OCI-LY1 (cell line): ENCODE data around the gene SH3BGRL2.
"Not testable (repeated sequence)": the region's sequence is repeated elsewhere in the genome, so short reads cannot be mapped to it uniquely, and the experiment has no call there.

ENCODE experiments used
- H2AFZ ChIP-seq: fragments of 200-600 bp; sonication (generic), shearing (Covaris generic); 2 replicates; pipeline ENCODE4 v1.6.0; 2014; ENCODE audit warnings: antibody characterized with exemption, mild to moderate bottlenecking, low read length
- H3F3A ChIP-seq: fragments of 200-600 bp; sonication (generic), shearing (Covaris generic); 2 replicates; pipeline ENCODE4 v1.6.0; 2014; ENCODE audit warnings: mild to moderate bottlenecking, antibody characterized with exemption, low read length, moderate library complexity; ENCODE audit not compliant: insufficient read depth
- H3K27ac ChIP-seq: fragments of 200-600 bp; sonication (generic); 2 replicates; pipeline ENCODE4 v1.5.1; 2014; ENCODE audit warnings: low read length, mixed run types, mild to moderate bottlenecking, low read depth; ENCODE audit not compliant: poor library complexity, severe bottlenecking
- H3K27me3 ChIP-seq: fragments of 200-600 bp; sonication (generic); 2 replicates; pipeline ENCODE4 v1.6.0; 2014; ENCODE audit warnings: antibody characterized with exemption, mild to moderate bottlenecking, low read length, moderate library complexity; ENCODE audit not compliant: insufficient read depth
- H3K36me3 ChIP-seq: fragments of 200-600 bp; sonication (generic); 2 replicates; pipeline ENCODE4 v1.6.1; 2014; ENCODE audit warnings: mild to moderate bottlenecking, antibody characterized with exemption, low read length, moderate library complexity, mixed read lengths; ENCODE audit not compliant: insufficient read depth
- H3K4me1 ChIP-seq: fragments of 200-600 bp; sonication (generic); 2 replicates; pipeline ENCODE4 v1.5.1; 2014; ENCODE audit warnings: mild to moderate bottlenecking, low read length, moderate library complexity; ENCODE audit not compliant: insufficient read depth, severe bottlenecking
- H3K4me2 ChIP-seq: fragments of 200-600 bp; sonication (generic), shearing (Covaris generic); 2 replicates; pipeline ENCODE4 v1.6.1; 2014; ENCODE audit warnings: low read length
- H3K4me3 ChIP-seq: fragments of 200-600 bp; sonication (generic); 2 replicates; pipeline ENCODE4 v1.5.1; 2014; ENCODE audit warnings: low read length, low read depth, mild to moderate bottlenecking, mixed read lengths; ENCODE audit not compliant: poor library complexity, severe bottlenecking
- H3K79me2 ChIP-seq: fragments of 200-600 bp; shearing (Covaris generic); 2 replicates; pipeline ENCODE4 v1.6.1; 2016; ENCODE audit warnings: mixed run types, low read length, mixed read lengths; ENCODE audit not compliant: insufficient read depth
- H3K9ac ChIP-seq: fragments of 200-600 bp; sonication (generic), shearing (Covaris generic); 2 replicates; pipeline ENCODE4 v1.6.1; 2014; ENCODE audit warnings: mild to moderate bottlenecking, low read length, mixed read lengths
- H3K9me2 ChIP-seq: fragments of 200-600 bp; sonication (generic), shearing (Covaris generic); 2 replicates; pipeline ENCODE4 v1.6.1; 2014; ENCODE audit warnings: low read depth, mild to moderate bottlenecking, low read length, mixed read lengths
- H3K9me3 ChIP-seq: fragments of 200-600 bp; shearing (Covaris generic); 2 replicates; pipeline ENCODE4 v1.6.1; 2014; ENCODE audit warnings: low read length, mixed read lengths
- H4K20me1 ChIP-seq: fragments of 200-600 bp; sonication (generic), shearing (Covaris generic); 2 replicates; pipeline ENCODE4 v1.6.0; 2016; ENCODE audit warnings: mild to moderate bottlenecking, low read length; ENCODE audit not compliant: insufficient read depth
- CTCF ChIP-seq: fragments of 200-600 bp; sonication (generic), shearing (Covaris generic); IDR thresholded peaks from 2 replicates; pipeline ENCODE4 v1.5.1; 2017; ENCODE audit warnings: mild to moderate bottlenecking, antibody characterized with exemption, low read length, moderate library complexity, mixed read lengths
- EZH2 ChIP-seq: fragments of 200-600 bp; sonication (generic), shearing (Covaris generic); IDR thresholded peaks from 2 replicates; pipeline ENCODE4 v1.8.0; 2017; ENCODE audit warnings: borderline replicate concordance, mixed run types, mild to moderate bottlenecking, antibody characterized with exemption, low read length, moderate library complexity, mixed read lengths

The SH3BGRL2 gene

GRCh38 chr6:79656134-79656533, 25.0 kb downstream of the SH3BGRL2 start:
- no peak overlapping the region for H3K9ac ChIP-seq
- no peaks in the 10 kb centered on the region for H3K27me3 ChIP-seq
- no peak overlapping the region for H2AFZ ChIP-seq
- H3K79me2 ChIP-seq = no peaks in the 10 kb centered on the region
- H3K27ac ChIP-seq = no peak overlapping the region
- H3K36me3 ChIP-seq = no peaks in the 10 kb centered on the region
- no peak overlapping the region for H3K4me2 ChIP-seq
- no peak overlapping the region for H3K4me3 ChIP-seq
- no peaks in the 10 kb centered on the region for H3K9me2 ChIP-seq
- no peaks in the 10 kb centered on the region for H3K9me3 ChIP-seq
- H3K4me1 ChIP-seq = no peaks in the 10 kb centered on the region
- no peaks in the 10 kb centered on the region for H4K20me1 ChIP-seq
- TF ChIP-seq EZH2 (no peak), CTCF (no peak)
- H3F3A ChIP-seq = no peaks in the 10 kb centered on the region

- no peak overlapping the region for H2AFZ ChIP-seq
- no peak for TF ChIP-seq EZH2
- no peak for TF ChIP-seq CTCF
- H3K9me3 ChIP-seq = no peaks in the 10 kb centered on the region
These were observed 26.1 kb downstream of the SH3BGRL2 start for GRCh38 chr6:79657238-79657637.

GRCh38 chr6:79663655-79664054, 32.5 kb downstream of the SH3BGRL2 start:
- not testable (repeated sequence) for H3K9me3 ChIP-seq, H4K20me1 ChIP-seq, H3K27me3 ChIP-seq, H3K4me2 ChIP-seq, H3K36me3 ChIP-seq, H3F3A ChIP-seq, H3K9ac ChIP-seq, H3K27ac ChIP-seq, H3K4me1 ChIP-seq, H3K4me3 ChIP-seq, H3K9me2 ChIP-seq, H3K79me2 ChIP-seq, H2AFZ ChIP-seq

More at GRCh38 chr6:79657238-79657637, 26.1 kb downstream of the SH3BGRL2 start:
- H3K9me2 ChIP-seq = no peaks in the 10 kb centered on the region
- H3K27ac ChIP-seq = no peak overlapping the region
- H3K4me2 ChIP-seq = no peak overlapping the region
- H3K9ac ChIP-seq = no peak overlapping the region
- no peaks in the 10 kb centered on the region for H4K20me1 ChIP-seq
- H3K36me3 ChIP-seq = no peaks in the 10 kb centered on the region
- no peaks in the 10 kb centered on the region for H3K27me3 ChIP-seq
- H3K4me3 ChIP-seq = no peak overlapping the region
- no peaks in the 10 kb centered on the region for H3F3A ChIP-seq
- no peaks in the 10 kb centered on the region for H3K79me2 ChIP-seq
- no peaks in the 10 kb centered on the region for H3K4me1 ChIP-seq

GRCh38 chr6:79665725-79666551, 34.8 kb downstream of the SH3BGRL2 start:
- H4K20me1 ChIP-seq = no peaks in the 10 kb centered on the region
- no peak overlapping the region for H2AFZ ChIP-seq
- no peak overlapping the region for H3K9ac ChIP-seq
- H3K79me2 ChIP-seq = no peaks in the 10 kb centered on the region
- H3K4me2 ChIP-seq = no peak overlapping the region
- no peaks in the 10 kb centered on the region for H3F3A ChIP-seq
- H3K27me3 ChIP-seq = no peaks in the 10 kb centered on the region
- no peak overlapping the region for H3K27ac ChIP-seq
- H3K4me1 ChIP-seq = peaks cover 4% of the 10 kb centered on the region
- H3K9me3 ChIP-seq = no peaks in the 10 kb centered on the region
- TF ChIP-seq CTCF (no peak), EZH2 (no peak)
- H3K36me3 ChIP-seq = no peaks in the 10 kb centered on the region
- H3K9me2 ChIP-seq = no peaks in the 10 kb centered on the region
- H3K4me3 ChIP-seq = no peak overlapping the region
